Ovary (tissue), 9 donors: ENCODE data around the gene ZNF385D. TPM values are rescaled to one million over a fixed set of nuclear protein-coding genes. Genes with fewer than 3 reads are reported as not detected.

Experiments used
- DNase-seq, 5 donors: peaks; one replicate each; pipeline ENCODE4 v3.0.0-alpha.2; 2019 to 2020
- H3K27ac ChIP-seq, 2 donors: fragments of 200-600 bp; one replicate each; pipeline versions ENCODE4 v1.5.1 to v1.8.0; 2019 to 2022
- H3K27me3 ChIP-seq: fragments of 200-600 bp; one replicate; pipeline ENCODE4 v1.8.0; 2022
- H3K36me3 ChIP-seq: fragments of 200-600 bp; sonication (generic); one replicate; pipeline ENCODE4 v1.5.1; 2019
- H3K4me1 ChIP-seq: one replicate; pipeline ENCODE4 v1.8.1; 2013; ENCODE audit warnings: mild to moderate bottlenecking, moderate library complexity; ENCODE audit not compliant: insufficient read depth
- H3K4me3 ChIP-seq: fragments of 200-600 bp; sonication (generic); one replicate; pipeline ENCODE4 v1.5.1; 2017
- H3K9me3 ChIP-seq, 2 donors: fragments of 200-600 bp in 1 of 2; sonication (generic) in 1 of 2; one replicate each; pipeline versions ENCODE4 v1.5.1 to v1.8.1; 2013 to 2019; ENCODE audit warnings: mild to moderate bottlenecking in 1 of 2, moderate library complexity in 1 of 2
- CTCF ChIP-seq, 3 donors: fragments of 450-650 bp in 2 of 3; fragments of 200-600 bp in 1 of 3; IDR thresholded peaks; one replicate each; pipeline versions ENCODE4 v1.5.1 to v1.8.0; 2016 to 2022; ENCODE audit warnings: antibody characterized with exemption in 3 of 3, mild to moderate bottlenecking in 1 of 3
- EP300 ChIP-seq: sonication (generic); formaldehyde crosslinking; IDR thresholded peaks from one replicate; pipeline ENCODE4 v1.6.1; 2017; ENCODE audit warnings: antibody characterized with exemption
- POLR2A ChIP-seq: fragments of 450-650 bp; IDR thresholded peaks from one replicate; pipeline ENCODE4 v1.6.1; 2017; ENCODE audit warnings: antibody characterized with exemption, mild to moderate bottlenecking, moderate library complexity
- WGBS, 3 donors: extraction: QIAGEN DNeasy Blood & Tissue Kit in 1 of 3; methylation state at CpG; one replicate each; pipeline versions ENCODE4 v1.1.5 to v1.1.7; 2013 to 2017; 5-methylcytosine and 5-hydroxymethylcytosine counted together
- intact Hi-C, 4 donors: fragments of 100-400 bp; cut with DNase I; formaldehyde crosslinking; loops; one replicate each; pipeline versions ENCODE4 v1.11.0 to v1.15.1; 2022 to 2023
- polyA plus RNA-seq, 2 donors: library from polyadenylated mRNA; stranded (reverse); fragments of 200-250 nt in 1 of 2; fragments of 350-450 nt in 1 of 2; fragmentation: Illumina TruSeq in 1 of 2; extraction: RNeasy Lipid Tissue Mini Kit (QIAGEN cat#74804) in 1 of 2; gene quantifications; one replicate each; pipeline ENCODE4 v1.2.3, GENCODE V29; 2013 to 2014
- total RNA-seq, 7 donors: library from RNA; depleted of rRNA in 2 of 7; stranded (reverse); fragments of >200 nt in 2 of 7; fragmentation: NEBNext Ultra II Directional in 3 of 7; extraction: Animal tissue kit (Norgen Biotek cat#: 25700) in 3 of 7; gene quantifications; one replicate each; pipeline versions ENCODE4 v1.1.0 to v1.2.4, GENCODE V29; 2016 to 2023
- donor health status: DM: no; HTN: no; CAD: no; lungs with moderate emphysema.
- donor health status: DM: no; HTN: no; CAD: no.
- donor health status: Bipolar disorder and iron deficiency.
- donor health status: DM: yes; HTN: yes; CAD: no.
- donor health status: DM: no; HTN: no; CAD: no.
- donor health status: DM: yes; HTN: yes; CAD: no.

Gene ZNF385D
- total and polyA plus RNA-seq, 9 donors: 0.33 to 9.3 (median 2.6) TPM

DNA sequence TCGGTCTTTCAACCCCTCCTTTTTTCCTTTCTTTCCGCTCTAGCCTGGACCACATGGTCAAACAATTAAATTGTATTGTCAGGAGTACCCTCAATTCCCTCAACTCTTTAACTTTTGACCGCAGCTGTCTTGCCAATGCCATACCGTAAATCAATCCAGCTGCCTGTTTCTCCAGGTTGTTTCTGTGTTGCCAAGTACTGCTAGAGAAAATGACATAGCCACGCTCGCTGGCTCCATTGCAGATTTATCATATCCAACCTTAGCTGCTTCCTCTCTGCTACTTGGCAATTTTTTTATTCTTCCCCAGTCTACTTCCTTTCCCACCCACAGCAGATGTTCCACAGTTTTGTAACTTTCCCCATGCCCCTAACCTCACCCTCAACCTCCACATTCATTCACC is 60.0 kb downstream of the ZNF385D start:
- intact Hi-C loops: no loop called here
- Histone ChIP-seq H3K27me3 (no peaks in the 10 kb centered on the region), H3K36me3 (no peaks in the 10 kb centered on the region), H3K4me1 (no peaks in the 10 kb centered on the region), H3K9me3 (no peaks in the 10 kb centered on the region), H3K4me3 (no peak overlapping the region), H3K27ac (no peak overlapping the region)
- TF ChIP-seq EP300 (no peak), POLR2A (no peak), CTCF (IDR thresholded peaks at IDR 0.05) (no peak)
- DNase-seq: no peak
- 87 to 91% (median 90%) methylated on average over 6 of the region's 6 CpGs for WGBS, 3 donors

DNA sequence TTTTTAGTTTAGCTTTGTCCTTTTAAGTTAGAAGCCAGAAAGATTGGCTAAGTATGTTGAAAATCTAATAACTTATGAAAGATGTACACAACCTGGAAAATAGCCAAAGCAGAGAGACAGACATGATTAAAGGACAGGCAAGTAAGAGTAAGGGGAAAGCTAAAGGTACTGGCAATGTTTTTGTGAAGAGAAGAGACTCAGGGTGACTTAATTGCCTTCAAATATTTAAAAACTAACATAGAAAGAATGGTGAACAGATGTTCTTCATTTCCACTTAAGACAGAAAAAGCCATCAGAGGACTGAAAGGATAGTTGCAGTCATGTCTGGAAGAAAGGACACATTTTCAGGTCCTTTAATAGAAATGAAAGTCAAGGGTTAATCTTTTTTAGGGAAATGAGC is 68.8 kb downstream of the ZNF385D start:
- DNase-seq: no peak
- Histone ChIP-seq H3K4me1 (no peaks in the 10 kb centered on the region), H3K9me3 (no peaks in the 10 kb centered on the region), H3K27me3 (no peaks in the 10 kb centered on the region), H3K4me3 (no peak overlapping the region), H3K36me3 (no peaks in the 10 kb centered on the region), H3K27ac (no peak overlapping the region)
- TF ChIP-seq POLR2A (no peak), CTCF (IDR thresholded peaks at IDR 0.05) (no peak), EP300 (no peak)
- intact Hi-C loops: no loop called here

DNA sequence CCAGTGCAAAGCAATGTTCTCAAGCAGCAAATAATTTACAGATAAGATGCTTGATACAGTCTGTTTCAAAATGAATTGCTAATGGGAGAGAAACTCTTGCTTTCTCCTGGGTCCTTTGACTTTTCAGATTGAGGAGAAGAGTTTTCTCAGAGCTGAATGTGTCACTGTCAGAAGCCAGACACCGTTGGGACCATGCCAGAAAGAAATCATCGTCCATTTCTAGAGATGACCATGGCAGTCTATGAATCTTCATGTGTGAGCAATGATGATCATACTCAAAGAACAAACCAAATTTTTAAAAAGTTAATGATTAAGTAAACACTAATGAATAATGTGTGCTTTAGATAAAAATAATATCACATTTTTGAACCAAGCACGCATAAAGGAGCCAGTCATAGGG is 77.6 kb downstream of the ZNF385D start:
- 72 to 82% (median 77%) methylated on average over 3 of the region's 3 CpGs for WGBS, 3 donors
- H3K27ac ChIP-seq: no peak overlapping the region
- intact Hi-C loops: no loop called here

DNA sequence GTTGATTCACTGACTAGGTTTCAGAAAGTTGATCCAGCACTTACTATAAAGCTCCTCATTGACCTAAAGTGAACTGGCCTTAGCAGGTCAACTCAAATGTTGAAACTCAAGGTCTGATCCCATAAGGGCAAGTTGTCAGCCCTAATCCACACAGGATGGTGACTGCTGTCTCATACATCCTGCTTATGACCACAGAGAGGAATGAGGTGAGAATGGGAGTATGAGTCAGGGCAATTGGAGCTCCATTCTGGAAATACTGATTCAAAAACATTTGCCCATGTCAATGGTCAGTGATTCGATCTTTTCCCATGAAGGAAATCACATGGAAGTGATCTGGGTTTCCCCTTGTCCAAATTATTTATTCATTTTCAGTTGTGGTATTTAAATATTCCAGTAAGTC is 78.7 kb downstream of the ZNF385D start:
- Histone ChIP-seq H3K9me3 (no peaks in the 10 kb centered on the region), H3K4me3 (no peak overlapping the region), H3K27me3 (no peaks in the 10 kb centered on the region), H3K36me3 (no peaks in the 10 kb centered on the region), H3K27ac (no peak overlapping the region), H3K4me1 (no peaks in the 10 kb centered on the region)
- no peak for DNase-seq
- intact Hi-C loops: no loop called here
- TF ChIP-seq EP300: no peak
- TF ChIP-seq CTCF (IDR thresholded peaks at IDR 0.05): no peak
- TF ChIP-seq POLR2A: no peak
- WGBS, 3 donors: 73 to 84% (median 76%) methylated on average over 1 of the region's 1 CpG

More for the DNA sequence above, 77.6 kb downstream of the ZNF385D start:
- Histone ChIP-seq H3K27me3 (no peaks in the 10 kb centered on the region), H3K4me1 (no peaks in the 10 kb centered on the region), H3K36me3 (no peaks in the 10 kb centered on the region), H3K4me3 (no peak overlapping the region), H3K9me3 (no peaks in the 10 kb centered on the region)
- DNase-seq: no peak
- TF ChIP-seq CTCF (IDR thresholded peaks at IDR 0.05) (no peak), EP300 (no peak), POLR2A (no peak)

DNA sequence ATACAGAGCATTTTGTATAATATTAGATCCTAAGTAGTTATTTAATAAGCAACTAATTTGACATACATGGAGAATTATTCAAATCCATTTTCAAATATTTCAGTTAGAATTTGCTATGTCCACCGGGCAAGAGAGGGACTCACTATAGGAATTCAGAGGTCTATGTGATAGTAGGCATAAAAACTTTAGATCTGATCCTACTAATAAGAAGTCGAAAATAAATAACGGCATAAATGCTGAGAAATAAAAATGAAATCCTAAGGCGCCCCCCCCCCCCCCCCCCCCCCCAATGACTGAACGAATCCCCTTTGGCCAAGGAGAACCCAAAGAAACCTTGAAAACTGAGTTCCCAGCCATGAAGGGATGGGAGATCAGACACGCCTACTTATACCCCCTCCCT is 80.6 kb downstream of the ZNF385D start:
- intact Hi-C loops: no loop called here
- 77 to 86% (median 79%) methylated on average over 6 of the region's 6 CpGs for WGBS, 3 donors
- Histone ChIP-seq H3K27ac (no peak overlapping the region), H3K27me3 (no peaks in the 10 kb centered on the region), H3K4me1 (no peaks in the 10 kb centered on the region), H3K9me3 (no peaks in the 10 kb centered on the region), H3K36me3 (no peaks in the 10 kb centered on the region), H3K4me3 (no peak overlapping the region)
- no peak for TF ChIP-seq EP300
- no peak for TF ChIP-seq POLR2A
- no peak for TF ChIP-seq CTCF (IDR thresholded peaks at IDR 0.05)
- DNase-seq: no peak
